Stimulated activated CD4-positive, alpha-beta T cell treated with anti-CD3 and anti-CD28 coated beads, Interleukin-15, amount 100 ng/mL, for 1 hour (primary cell): ENCODE results near the gene TMEFF2.
"Not testable (repeated sequence)": the region's sequence is repeated elsewhere in the genome, so short reads cannot be mapped to it uniquely, and the experiment has no call there.

Experiments
- DNase-seq, 2 donors: peaks; one replicate each; pipeline ENCODE4 v3.0.0-alpha.2; 2020; ENCODE audit warnings: low read depth in 1 of 2, low spot score in 1 of 2

TMEFF2 gene

DNA sequence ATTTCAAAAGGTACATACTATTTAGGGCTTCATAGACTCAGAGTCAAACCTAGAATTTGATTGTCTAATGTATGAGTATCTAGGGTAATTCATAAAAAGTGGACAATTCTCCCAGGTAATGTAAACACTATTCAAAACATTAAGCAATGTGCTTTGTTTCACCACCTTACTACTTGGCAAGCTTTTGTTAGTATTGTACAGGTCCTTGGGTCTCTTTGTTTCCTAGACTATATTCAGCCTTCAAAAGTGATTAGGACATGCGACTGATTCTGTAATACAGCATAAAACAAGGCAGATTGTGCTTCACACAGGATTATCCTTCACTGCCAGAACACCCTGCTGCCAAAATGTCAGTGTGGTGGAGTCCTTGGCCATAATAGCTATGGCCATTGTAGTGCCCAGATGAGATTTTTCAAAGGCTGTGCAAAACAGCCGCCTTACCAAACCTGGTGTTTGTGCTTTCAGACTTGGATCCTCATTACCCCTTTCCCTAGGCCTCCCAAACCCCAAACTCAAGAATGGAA, 257.8 kb downstream of the TMEFF2 start:
- no peak for DNase-seq

DNA sequence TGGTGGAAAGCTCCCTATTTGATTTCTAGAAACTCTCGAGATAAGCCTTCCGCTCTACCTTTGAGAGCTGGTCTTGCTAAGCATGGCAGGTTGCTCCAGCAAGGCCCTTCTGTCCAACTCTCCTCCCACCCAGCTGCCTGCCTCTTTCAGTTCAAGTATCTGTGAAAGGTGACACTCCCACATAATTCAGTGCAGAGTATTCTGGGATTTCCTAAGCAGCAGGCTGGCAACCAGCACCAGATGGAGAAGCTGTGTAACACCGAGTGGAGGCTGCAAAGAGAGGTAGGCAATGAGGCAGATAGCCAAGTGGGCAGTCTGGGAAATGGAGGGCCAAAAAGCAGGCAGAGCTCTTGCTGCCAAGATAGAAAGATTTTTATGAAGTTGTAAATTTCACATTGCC, 259.5 kb downstream of the TMEFF2 start:
- DNase-seq = no peak

DNA sequence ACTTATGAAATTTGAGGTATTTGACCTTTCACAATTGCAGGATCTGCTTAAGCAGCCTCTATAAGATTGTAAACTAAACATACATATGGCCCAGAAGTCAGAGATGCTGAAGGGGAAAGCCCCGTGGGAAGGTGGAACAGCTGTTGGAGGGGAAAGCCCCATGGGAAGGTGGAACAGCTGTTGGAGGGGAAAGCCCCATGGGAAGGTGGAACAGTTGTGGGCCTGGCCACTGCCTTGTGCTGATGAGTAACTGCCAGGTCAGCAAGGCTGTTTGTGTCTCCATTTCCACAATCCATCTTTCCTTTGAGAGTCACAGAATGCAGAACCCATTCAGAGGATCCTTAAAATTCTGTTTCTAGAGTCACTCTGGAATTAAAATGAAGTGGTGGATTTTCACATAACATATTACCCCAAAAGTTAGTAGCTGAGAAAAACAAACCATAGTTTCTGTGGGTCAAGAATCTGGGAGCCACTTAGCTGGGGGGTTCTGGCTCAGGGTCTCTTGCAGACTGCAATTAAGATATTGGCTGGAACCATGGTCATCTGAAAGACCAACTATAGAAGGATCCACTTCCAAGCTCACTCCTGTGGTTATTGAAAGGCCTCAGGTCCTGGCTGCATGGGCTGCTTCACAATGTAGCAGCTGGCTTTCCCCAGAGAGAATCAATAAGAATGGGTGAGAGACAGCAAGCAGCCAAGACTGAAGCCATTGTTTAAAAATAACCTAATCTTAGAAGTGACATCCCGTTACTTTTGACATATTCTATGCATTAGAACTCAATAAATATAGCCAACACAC, 261.2 kb downstream of the TMEFF2 start:
- DNase-seq = no peak

DNA sequence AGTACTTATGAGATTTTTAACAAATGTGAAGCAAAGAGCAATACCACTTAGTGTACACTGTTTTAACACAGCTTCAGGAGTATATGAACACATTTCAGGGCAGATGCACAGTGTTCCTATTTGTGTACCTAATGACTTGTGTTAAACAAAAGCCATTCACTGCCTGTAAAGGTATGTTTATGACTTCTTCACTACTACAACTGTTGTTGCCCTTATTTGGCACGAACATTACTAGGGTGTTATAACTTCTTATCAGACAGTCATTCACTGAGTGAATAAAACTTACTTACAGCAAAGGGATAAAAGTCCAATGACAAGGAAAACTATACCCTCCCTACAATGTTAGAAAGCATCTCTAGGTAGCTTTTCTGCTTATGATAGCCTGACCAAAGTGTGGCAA, 262.4 kb downstream of the TMEFF2 start:
- no peak for DNase-seq

DNA sequence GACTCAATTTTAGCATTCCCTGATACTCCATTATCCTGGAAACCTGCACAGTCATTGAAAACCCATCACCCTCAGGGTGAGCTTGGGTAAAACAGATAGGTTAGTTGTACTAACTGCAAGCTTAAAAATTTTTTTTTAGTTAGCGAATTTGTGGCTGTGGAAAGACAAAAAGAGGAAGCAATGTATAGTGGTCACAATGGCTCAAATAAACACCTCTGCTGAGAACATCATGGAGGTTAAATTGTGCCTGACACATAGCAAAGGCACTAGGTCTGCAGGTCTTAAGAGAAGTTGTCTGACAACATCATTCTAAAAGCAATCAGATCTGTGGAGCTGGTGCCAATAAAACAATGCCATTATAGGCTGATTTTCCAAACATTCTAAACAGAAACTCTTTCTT, 263.4 kb downstream of the TMEFF2 start:
- DNase-seq = no peak

DNA sequence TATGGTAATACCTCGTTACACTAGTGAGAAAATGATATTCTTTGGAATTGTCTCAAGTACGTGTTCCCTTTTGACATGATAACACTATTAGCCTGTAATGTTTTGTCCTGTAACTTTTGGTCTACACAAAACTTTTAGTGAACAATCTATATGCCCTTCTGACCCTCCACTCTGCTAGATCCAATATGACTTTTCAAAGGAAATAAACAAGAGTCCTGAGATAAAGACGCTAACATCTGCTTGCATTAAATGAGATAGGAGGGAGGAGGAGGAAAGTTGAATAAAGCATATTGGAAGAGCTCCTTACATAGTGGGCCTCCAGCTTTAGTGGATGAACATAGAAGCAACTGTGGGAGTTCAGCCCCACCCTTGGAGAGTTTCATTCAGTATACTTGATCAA, 264.5 kb downstream of the TMEFF2 start:
- DNase-seq = no peak

DNA sequence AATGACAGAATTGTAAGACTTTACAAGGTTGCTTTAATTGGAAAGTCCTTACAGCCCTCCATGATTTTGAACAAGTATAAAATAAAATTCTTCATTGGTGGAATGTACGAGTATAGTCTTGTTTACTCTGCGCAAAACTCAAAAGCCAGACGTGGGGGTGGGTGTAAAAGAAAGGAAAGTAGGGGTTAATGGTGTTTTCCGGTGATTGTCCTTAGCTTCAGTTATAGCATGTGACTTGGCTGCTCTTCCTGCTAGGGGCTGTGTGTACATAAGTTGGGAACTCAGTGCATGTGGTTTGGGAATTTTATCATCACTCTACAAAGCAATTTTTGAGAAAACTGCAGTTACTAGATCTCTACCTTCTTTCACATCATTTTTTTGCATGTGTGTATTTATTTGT, 265.4 kb downstream of the TMEFF2 start:
- DNase-seq = no peak

DNA sequence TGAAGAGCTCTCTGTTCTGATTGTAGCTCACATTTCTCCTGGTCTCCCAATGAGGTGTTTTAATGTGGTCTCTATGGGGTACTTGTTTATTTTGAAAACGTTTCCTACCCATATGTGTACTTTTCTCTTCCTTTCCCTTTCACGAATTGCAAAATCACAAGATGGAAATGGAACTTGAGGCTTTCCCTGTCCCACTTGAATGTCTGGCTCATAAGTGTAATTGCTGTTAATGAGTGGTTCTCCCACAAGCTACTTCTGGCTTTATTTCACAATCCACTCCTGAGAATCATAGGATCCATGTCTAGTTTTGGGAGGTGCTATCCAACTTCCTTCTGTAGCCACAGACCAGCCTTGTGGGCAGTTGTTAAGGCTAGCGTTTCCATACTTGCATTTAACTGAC, 266.7 kb downstream of the TMEFF2 start:
- no peak for DNase-seq

DNA sequence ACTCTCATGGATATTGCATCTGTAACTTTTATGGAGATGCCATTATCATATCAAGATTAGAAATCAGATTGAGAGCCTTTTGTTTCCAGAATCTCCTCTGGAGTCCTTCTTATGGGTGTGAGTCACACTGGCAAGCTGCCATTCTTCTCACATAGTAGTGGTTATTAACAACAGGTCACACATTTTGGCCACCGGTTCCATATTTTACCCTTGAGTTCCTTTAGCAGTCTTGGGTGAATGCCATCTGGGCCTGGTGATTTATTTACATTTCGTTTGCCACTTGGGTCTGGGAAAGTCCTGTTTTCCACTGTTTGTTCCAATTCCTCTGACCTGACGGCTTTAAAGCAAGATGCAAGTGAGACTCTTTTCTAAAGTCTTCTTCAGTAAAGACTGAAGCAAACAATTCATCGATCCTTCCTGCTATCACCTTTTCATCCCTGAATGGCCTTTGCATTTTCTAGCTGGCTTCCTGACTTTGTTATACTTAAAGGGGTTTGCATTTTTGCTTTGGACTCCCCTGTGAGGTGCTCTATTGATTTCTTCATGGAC, 267.3 kb downstream of the TMEFF2 start:
- no peak for DNase-seq

DNA sequence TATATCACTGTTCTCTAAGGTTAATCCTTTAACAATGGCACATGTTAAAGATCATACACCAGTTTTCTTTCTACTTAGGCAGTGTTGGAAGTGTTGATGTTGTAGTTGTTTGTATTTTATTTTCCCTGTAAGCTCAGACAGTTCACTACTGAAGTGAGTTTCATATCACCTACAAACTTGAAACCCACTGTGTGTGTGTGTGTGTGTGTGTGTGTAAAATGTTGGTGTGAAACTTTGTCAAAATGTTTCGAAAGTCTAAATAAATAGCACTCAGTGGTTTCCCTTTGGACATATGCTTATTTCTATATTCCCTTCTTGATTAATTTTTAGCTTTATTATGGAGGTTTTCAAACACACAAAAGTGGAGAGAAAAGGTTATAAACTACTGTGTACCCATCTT, 268.1 kb downstream of the TMEFF2 start:
- DNase-seq = no peak

DNA sequence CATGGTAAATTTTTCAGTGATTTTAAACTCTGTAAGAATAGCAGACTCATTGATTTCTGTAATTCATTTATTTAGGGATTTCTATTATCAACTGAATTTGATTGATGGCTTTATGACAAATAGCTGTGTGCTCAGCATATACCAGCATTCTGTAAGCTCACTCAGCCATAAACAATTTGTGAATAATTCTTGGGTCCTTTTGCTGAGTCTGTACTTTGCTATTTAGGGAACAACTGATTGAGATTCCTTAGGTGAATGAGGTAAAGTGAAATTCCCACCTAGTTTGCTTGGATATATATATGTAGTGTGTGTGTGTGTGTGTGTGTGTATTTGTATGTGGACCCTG, 271.1 kb downstream of the TMEFF2 start:
- DNase-seq = no peak

DNA sequence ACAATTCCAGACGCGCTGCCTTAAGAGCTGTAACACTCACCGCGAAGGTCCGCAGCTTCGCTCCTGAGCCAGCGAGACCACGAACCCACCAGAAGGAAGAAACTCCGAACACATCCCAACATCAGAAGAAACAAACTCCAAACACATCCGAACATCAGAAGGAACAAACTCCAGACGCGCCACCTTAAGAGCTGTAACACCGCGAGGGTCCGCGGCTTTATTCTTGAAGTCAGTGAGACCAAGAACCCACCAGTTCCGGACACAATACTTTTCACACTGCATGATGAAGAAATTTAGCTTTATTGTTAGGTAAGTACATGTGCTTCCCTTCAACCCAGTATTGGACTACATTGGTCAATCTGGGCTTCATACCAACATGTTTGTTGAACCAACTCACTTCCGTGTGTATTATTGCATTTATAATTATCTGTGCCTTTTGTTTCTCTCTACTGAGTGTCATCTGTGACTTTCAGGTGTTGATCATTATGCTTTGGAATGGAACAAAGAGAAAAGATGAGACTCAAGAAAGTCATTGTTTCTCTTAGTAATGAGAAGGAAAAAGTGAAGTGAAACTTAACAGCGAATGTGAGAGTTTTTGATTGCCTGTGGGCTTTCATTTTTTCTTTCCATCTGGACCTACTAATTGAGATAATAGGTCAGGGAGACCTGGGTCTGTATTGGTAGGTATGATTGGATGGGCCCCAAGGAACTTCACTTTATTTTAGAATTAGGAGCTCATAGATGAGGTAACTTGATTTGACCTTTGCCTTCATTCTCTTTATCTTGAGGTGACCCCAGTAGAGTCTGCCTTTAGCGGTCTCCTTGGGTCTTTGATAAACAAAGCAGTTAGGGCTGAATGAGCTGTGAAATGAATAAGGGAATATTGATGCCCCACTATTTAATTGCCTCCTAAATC, 271.7 kb downstream of the TMEFF2 start:
- no peak for DNase-seq

DNA sequence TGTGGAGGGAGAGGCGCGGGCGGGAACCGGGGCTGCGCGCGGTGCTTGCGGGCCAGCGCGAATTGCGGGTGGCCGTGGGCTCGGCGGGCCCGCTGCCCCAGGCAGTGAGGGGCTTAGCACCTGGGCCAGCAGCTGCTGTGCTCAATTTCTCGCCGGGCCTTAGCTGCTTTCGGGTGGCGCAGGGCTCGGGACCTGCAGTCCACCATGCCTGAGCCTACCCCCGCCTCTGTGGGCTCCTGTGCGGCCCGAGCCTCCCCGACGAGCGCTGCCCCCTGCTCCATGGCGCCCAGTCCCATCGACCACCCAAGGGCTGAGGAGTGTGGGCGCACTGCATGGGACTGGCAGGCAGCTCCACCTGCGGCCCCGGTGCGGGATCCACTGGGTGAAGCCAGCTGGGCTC, 273.1 kb downstream of the TMEFF2 start:
- not testable (repeated sequence) for DNase-seq

DNA sequence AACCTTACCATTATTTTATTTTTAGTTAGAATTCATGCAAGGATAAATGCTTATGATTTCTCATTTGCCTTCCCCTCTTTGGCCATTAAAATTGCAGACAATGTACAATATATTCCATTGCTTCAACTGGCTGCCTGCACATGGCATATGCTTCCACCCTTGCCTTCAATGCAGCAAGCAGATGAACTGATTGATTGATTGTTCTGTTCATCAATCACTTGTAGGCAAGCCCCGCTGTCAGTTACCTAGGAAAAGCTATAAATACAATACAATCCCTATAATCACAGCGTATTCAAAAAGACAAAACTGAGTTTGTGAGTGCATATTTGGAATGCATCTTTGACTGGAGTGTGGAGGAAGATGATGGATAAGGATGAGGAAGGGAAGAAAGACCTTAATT, 274.2 kb downstream of the TMEFF2 start:
- DNase-seq = no peak

DNA sequence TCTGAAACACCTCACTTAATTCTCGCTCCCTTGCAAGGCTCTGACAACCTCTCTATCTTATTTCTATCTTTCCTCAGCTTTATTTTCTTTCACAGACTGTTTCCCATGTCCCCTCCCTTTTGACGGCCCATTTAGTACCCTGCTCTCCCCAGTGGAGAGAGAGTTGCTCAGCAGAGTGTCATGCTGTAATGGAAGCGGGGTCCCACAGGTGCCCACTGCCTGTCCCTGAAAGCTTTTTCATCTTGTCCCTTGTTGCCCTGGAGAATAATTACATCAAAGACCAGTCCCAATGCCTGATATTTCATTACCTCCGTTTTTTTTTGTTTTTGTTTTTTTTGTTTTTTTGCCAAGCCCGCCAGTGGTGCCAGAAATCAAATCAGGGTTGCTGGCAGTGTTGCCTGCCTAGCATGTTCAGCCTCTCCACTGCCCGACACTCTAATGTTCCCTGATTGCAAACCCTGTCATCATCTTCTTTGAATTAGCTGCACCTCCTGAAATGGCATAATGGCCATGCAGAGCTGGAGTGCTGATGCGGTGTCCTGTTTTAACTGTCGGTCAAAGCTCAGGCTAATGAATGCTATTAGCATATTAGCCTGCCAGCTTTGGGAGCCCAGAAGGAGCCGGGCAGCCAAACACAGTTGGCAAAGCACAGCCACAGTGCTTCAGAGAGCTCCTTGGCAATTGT, 276.6 kb downstream of the TMEFF2 start:
- no peak for DNase-seq

DNA sequence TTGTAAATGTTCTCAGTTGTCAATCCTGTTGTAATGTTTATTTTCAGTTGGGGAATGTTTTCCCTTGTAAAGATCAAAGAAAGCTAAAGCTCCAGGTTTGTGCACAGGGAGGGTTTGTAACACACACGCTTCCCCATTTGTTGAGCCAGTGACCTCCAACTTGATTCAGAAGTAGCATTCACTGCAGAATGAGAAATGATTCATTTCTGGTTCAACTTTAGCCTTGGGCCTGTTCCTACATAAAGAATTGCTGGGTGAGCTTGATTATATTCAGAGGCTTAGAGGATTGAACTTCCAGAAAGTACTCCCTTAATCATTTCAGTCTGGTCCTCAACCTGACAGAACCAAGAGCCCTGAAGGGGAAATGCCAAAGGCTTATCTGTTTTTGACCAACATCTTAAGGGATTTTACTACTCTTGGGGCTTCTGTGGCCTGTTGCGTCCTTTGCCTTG, 277.3 kb downstream of the TMEFF2 start:
- DNase-seq = no peak

DNA sequence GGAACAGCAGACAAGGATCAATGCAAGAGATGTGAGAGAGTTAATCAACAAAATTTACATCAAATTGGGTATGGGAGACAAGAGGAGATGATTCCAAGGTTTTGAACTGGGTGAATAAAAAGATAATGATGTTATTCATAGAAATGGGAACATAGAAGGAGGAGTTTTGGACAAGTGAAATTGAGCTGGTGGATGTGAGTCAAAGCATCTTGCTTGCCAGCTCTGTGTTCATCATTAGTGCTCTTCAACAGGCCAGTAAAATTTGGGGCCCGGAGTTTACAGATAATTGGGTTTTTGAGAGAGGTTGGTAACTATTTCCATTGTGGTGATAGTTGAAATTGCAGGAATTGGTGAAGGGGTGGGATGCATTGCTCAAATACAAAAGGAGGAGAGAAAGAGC, 277.9 kb downstream of the TMEFF2 start:
- DNase-seq = no peak

DNA sequence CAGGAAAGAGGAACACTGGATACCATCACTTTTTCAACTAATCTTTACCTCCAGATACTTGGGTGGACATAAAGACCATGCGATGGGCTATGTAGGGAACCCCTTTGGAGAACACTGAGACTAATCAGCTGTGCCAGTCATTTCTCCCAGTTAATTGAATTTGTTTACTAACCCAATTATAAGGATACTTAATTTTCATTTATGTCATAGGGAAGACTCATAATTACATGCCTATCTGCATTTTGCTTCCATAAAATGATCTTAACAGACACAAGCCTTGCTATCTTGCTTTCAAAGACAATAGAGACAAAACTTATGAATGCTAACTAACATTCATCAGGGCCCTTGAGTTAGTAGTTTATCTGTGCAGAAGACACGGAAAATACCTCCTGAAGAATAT, 279.0 kb downstream of the TMEFF2 start:
- DNase-seq = no peak

DNA sequence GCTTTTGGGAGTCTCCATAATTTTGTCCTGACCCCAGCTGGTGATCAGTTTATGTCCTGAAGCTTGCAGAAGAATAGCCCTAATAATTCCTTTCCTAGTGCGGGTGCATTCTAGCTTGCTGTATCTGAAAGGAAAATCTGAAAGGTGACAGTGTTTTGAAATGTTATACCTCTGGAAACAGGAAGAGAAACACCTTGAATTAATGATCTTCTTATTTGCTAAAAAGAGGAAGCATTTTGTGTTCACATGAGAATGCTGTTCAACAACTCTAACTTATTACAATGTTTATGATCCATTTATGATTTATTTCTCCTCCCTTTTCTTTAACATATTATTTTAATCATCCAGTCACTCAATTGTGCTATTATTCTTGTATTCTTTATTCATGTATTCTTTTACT, 280.9 kb downstream of the TMEFF2 start:
- no peak for DNase-seq

DNA sequence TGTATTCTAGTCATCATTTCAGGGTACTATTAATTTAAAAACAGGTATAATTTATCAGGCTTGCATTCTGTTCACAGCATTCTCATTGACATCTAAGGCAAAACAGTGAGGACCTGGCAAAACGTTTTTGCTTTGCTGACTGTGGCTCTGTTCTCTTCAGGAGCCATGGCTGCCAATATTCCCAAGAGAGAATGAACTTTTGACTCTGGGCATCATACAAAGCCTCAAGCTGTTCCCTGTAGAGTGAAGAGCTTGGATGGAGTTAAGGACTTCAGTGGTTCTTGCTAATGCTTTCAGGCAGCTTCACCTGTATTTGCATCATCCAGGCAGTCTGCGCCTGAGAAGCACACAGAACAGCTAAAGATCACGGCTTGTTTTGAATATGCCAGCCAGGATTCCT, 282.0 kb downstream of the TMEFF2 start:
- DNase-seq = no peak

DNA sequence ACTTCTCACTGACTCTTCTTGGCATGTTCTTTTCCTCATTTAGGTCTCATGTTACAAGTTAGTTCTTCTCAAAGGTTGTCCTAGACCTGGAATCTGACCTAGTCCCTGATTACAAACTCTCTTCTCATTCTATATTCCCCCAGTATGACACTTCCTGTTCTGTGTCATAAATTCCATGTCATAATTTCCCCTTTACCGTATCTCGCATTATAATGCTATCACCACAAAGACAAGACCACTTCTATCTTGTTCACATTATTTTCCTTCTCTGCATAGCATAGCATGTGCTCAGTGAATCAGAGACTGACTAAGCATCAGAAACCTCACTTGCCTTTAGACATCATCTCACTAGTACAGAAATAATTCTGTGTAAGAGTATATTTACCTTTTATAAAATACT, 284.2 kb downstream of the TMEFF2 start:
- DNase-seq = no peak
